Immature natural killer cell (primary cell): ENCODE measurements around the gene CLDN7. TPM values are rescaled to one million over a fixed set of nuclear protein-coding genes. Genes with fewer than 3 reads are reported as not detected.
A peak's percentile ranks its signal among the peaks of the same experiment; 100 is the strongest.

Experiments
- DNase-seq, 3 donors: peaks; one replicate each; pipeline ENCODE4 v3.0.0; 2022; ENCODE audit warnings: mixed read lengths in 1 of 3
- H3K27ac Mint-ChIP-seq, 6 donors: one replicate each; pipeline ENCODE4 v1.8.0; 2020; ENCODE audit warnings: mixed read lengths in 6 of 6, mild to moderate bottlenecking in 5 of 6, inconsistent platforms in 4 of 6, moderate library complexity in 3 of 6
- H3K27me3 Mint-ChIP-seq, 3 donors: one replicate each; pipeline ENCODE4 v1.8.0; 2020 to 2021; ENCODE audit warnings: low read depth in 3 of 3, mild to moderate bottlenecking in 3 of 3, mixed read lengths in 3 of 3, moderate library complexity in 3 of 3, inconsistent platforms in 1 of 3
- H3K36me3 Mint-ChIP-seq, 3 donors: one replicate each; pipeline ENCODE4 v1.8.0; 2020; ENCODE audit warnings: mixed read lengths in 3 of 3, inconsistent platforms in 2 of 3, mild to moderate bottlenecking in 2 of 3
- H3K4me1 Mint-ChIP-seq, 2 donors: one replicate each; pipeline ENCODE4 v1.8.0; 2020; ENCODE audit warnings: inconsistent platforms in 2 of 2, mild to moderate bottlenecking in 2 of 2, mixed read lengths in 2 of 2, moderate library complexity in 1 of 2
- H3K4me3 Mint-ChIP-seq, 5 donors: one replicate each; pipeline ENCODE4 v1.8.0; 2020; ENCODE audit warnings: mild to moderate bottlenecking in 5 of 5, mixed read lengths in 5 of 5, inconsistent platforms in 3 of 5, moderate library complexity in 3 of 5
- H3K9me3 Mint-ChIP-seq, 6 donors: one replicate each; pipeline ENCODE4 v1.8.0; 2020; ENCODE audit warnings: mild to moderate bottlenecking in 6 of 6, mixed read lengths in 6 of 6, inconsistent platforms in 4 of 6, moderate library complexity in 3 of 6
- polyA plus RNA-seq, 3 donors: library from polyadenylated mRNA; unstranded; fragments of 300-500 nt; fragmentation: Illumina TruSeq; gene quantifications; one replicate each; pipeline ENCODE4 v1.2.3, GENCODE V29; 2021

CLDN7 gene
- polyA plus RNA-seq, 3 donors from 2014 or later: 2.5 to 8.7 (median 3.7) TPM

GRCh38 chr17:7293816-7294613 is 31.7 kb upstream of the CLDN7 start:
- peaks cover 8 to 23% (median 15%) of the 10 kb centered on the region in 3 donors for H3K27me3 Mint-ChIP-seq
- H3K36me3 Mint-ChIP-seq: peaks cover 0 to 4% (median 0%) of the 10 kb centered on the region in 3 donors
- H3K4me3 Mint-ChIP-seq: peak overlapping the region; percentile 26 to 65 (median 57)
- peaks cover 21 to 26% of the 10 kb centered on the region in 2 donors for H3K4me1 Mint-ChIP-seq
- no peak for DNase-seq
- H3K9me3 Mint-ChIP-seq: no peaks in the 10 kb centered on the region
- H3K27ac Mint-ChIP-seq: no peak overlapping the region

DNA sequence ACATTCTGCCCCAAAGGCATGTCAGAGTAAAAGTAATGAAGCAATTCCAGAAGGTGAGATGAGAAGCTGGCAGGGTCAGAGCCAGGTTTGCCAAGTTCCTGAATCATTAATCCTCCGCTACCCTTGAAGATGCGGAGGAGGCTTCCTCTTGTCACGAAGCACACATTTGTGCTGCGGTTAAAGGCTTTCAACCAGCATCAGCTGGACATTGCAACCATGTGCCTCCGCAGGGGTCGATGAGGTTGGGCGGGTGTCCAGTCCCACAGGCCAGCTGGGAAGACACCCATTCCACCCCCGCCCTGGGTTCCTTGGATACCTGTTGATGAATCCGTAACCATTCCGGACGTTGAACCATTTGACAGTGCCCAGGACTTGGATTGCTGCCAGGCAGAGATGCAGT is 30.9 kb upstream of the CLDN7 start:
- Mint-ChIP-seq H3K27me3 (peaks cover 8 to 24% (median 15%) of the 10 kb centered on the region in 3 donors), H3K36me3 (peaks cover 0 to 4% (median 0%) of the 10 kb centered on the region in 3 donors), H3K9me3 (no peaks in the 10 kb centered on the region), H3K4me3 (peak overlapping the region; percentile 57 to 65 (median 63)), H3K4me1 (peaks cover 21 to 26% of the 10 kb centered on the region in 2 donors), H3K27ac (no peak overlapping the region)
- no peak for DNase-seq

- H3K36me3 Mint-ChIP-seq: peaks cover 0 to 4% (median 0%) of the 10 kb centered on the region in 3 donors
- no peaks in the 10 kb centered on the region for H3K9me3 Mint-ChIP-seq
- peak overlapping the region in 3 of 5 donors; percentile 31 to 60 (median 41) for H3K4me3 Mint-ChIP-seq
- H3K27ac Mint-ChIP-seq: no peak overlapping the region
- DNase-seq: no peak
- peaks cover 21 to 26% of the 10 kb centered on the region in 2 donors for H3K4me1 Mint-ChIP-seq
- H3K27me3 Mint-ChIP-seq: peaks cover 8 to 27% (median 15%) of the 10 kb centered on the region in 3 donors
Measured at GRCh38 chr17:7292729-7293128, 30.5 kb upstream of the CLDN7 start.

GRCh38 chr17:7292194-7292593 is 29.9 kb upstream of the CLDN7 start:
- H3K4me1 Mint-ChIP-seq: peaks cover 21 to 26% of the 10 kb centered on the region in 2 donors

GRCh38 chr17:7290685-7291084 is 28.4 kb upstream of the CLDN7 start:
- no peak for DNase-seq
- Mint-ChIP-seq H3K4me1 (peaks cover 14 to 16% of the 10 kb centered on the region in 2 donors), H3K36me3 (peaks cover 0 to 4% (median 0%) of the 10 kb centered on the region in 3 donors), H3K4me3 (no peak overlapping the region), H3K9me3 (no peaks in the 10 kb centered on the region), H3K27ac (no peak overlapping the region), H3K27me3 (peaks cover 6 to 30% (median 12%) of the 10 kb centered on the region in 3 donors)

More at GRCh38 chr17:7292194-7292593, 29.9 kb upstream of the CLDN7 start:
- no peak overlapping the region for H3K27ac Mint-ChIP-seq
- no peaks in the 10 kb centered on the region for H3K9me3 Mint-ChIP-seq
- no peak overlapping the region for H3K4me3 Mint-ChIP-seq
- DNase-seq: no peak
- peaks cover 0 to 4% (median 0%) of the 10 kb centered on the region in 3 donors for H3K36me3 Mint-ChIP-seq
- peaks cover 8 to 31% (median 16%) of the 10 kb centered on the region in 3 donors for H3K27me3 Mint-ChIP-seq

DNA sequence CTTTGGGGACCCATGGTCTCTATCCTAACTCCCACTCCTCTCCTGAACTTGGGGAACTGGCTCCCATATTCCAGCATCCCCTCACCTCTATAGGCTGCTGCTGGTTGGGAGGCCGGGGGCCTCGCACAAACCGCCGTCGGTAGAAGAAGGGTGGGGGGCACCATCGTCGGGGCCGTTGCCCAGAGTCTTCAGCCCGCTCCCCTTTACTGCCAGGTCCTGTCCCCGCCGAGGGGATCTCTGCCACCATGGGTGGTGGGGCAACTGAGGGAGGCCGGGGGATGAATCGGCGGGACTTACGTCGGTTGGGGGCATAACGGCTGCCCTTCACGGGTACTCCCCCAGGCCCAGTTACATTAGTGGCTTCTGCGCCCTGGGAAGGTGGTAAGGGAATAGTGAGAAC is 27.9 kb upstream of the CLDN7 start:
- DNase-seq: no peak
- Mint-ChIP-seq H3K27ac (no peak overlapping the region), H3K4me1 (peaks cover 9 to 11% of the 10 kb centered on the region in 2 donors), H3K27me3 (peaks cover 6 to 25% (median 12%) of the 10 kb centered on the region in 3 donors), H3K36me3 (peaks cover 0 to 4% (median 0%) of the 10 kb centered on the region in 3 donors), H3K9me3 (no peaks in the 10 kb centered on the region), H3K4me3 (no peak overlapping the region)

DNA sequence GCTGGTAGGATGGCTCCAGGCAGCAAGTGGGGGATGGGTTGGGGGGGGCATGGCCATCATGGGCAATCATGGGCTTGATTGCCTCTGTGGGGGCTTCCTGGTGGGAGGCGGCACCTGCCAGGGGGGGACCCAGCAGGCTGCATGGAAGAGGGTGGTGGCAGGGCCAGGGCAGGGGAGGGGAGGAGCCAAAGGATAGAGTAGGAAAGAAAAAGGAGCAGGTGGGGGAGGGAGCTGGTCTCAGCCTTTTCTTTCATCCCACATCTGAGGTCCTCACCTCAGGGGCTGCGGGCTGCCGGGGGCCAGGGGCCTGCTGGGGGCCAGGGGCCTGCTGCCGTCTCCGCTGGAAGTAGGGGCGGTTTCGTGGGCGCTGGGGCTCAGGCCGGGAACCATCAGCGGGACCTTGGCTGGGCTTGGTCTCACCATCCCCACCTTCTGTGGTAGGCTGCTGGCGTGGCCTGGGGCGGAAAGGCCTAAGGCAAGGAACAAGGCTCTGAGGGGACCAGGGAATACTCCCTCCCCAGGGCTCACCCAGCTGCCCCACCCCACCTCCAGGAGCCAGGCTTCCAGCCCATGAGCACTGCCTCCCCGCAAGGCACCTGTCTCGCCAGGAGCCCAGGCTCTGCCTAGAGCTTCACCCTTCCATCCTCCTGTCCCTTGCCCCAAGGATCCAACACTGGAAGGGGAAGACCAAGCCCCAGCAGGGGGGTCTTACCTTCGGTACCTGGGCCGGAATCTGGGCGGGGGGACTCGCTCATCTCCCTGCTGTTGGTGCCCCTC is 27.2 kb upstream of the CLDN7 start:
- no peak for DNase-seq
- H3K36me3 Mint-ChIP-seq: peaks cover 0 to 4% (median 0%) of the 10 kb centered on the region in 3 donors
- no peak overlapping the region for H3K27ac Mint-ChIP-seq
- H3K4me3 Mint-ChIP-seq: no peak overlapping the region
- H3K9me3 Mint-ChIP-seq: no peaks in the 10 kb centered on the region
- peaks cover 3 to 21% (median 10%) of the 10 kb centered on the region in 3 donors for H3K27me3 Mint-ChIP-seq
- H3K4me1 Mint-ChIP-seq: peaks cover 6 to 7% of the 10 kb centered on the region in 2 donors

- Mint-ChIP-seq H3K27me3 (peaks cover 7 to 16% (median 10%) of the 10 kb centered on the region in 3 donors), H3K27ac (no peak overlapping the region), H3K4me3 (no peak overlapping the region), H3K4me1 (peaks cover 15 to 20% of the 10 kb centered on the region in 2 donors), H3K9me3 (no peaks in the 10 kb centered on the region), H3K36me3 (no peaks in the 10 kb centered on the region)
- DNase-seq: no peak
Measured at GRCh38 chr17:7285679-7286078, 23.4 kb upstream of the CLDN7 start.

- peaks cover 9 to 16% (median 15%) of the 10 kb centered on the region in 3 donors for H3K27me3 Mint-ChIP-seq
- DNase-seq: no peak
- no peaks in the 10 kb centered on the region for H3K36me3 Mint-ChIP-seq
- no peak overlapping the region for H3K27ac Mint-ChIP-seq
- H3K4me1 Mint-ChIP-seq: peaks cover 21 to 28% of the 10 kb centered on the region in 2 donors
- H3K4me3 Mint-ChIP-seq: no peak overlapping the region
- no peaks in the 10 kb centered on the region for H3K9me3 Mint-ChIP-seq
Measured at GRCh38 chr17:7284911-7285310, 22.6 kb upstream of the CLDN7 start.

DNA sequence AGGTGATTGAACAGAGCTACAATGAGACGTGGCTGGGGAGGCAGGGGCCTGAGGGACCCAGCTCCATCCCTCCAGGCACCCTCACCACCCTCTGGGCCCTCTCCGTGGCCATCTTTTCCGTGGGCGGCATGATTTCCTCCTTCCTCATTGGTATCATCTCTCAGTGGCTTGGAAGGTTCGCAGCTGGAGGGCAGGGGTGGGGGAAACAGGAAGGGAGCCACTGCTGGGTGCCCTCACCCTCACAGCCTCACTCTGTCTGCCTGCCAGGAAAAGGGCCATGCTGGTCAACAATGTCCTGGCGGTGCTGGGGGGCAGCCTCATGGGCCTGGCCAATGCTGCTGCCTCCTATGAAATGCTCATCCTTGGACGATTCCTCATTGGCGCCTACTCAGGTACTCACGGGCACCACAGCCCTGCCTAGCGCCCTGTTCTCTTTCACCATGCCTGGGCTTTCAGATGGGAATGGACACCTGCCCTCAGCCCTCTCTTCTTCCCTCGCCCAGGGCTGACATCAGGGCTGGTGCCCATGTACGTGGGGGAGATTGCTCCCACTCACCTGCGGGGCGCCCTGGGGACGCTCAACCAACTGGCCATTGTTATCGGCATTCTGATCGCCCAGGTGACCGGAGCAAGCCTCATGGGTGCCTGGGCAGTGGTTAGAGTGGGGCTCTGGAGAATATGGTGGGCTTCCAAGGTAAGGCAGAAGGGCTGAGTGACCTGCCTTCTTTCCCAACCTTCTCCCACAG is 21.4 kb upstream of the CLDN7 start:
- Mint-ChIP-seq H3K27me3 (peaks cover 9 to 20% (median 12%) of the 10 kb centered on the region in 3 donors), H3K4me3 (peak overlapping the region in 1 of 5 donors; percentile 12), H3K4me1 (peaks cover 21 to 29% of the 10 kb centered on the region in 2 donors), H3K36me3 (no peaks in the 10 kb centered on the region), H3K9me3 (no peaks in the 10 kb centered on the region), H3K27ac (no peak overlapping the region)
- DNase-seq: no peak

- H3K27ac Mint-ChIP-seq: no peak overlapping the region
- no peaks in the 10 kb centered on the region for H3K9me3 Mint-ChIP-seq
- DNase-seq: no peak
- peak overlapping the region; percentile 2 to 78 (median 47) for H3K4me3 Mint-ChIP-seq
- peaks cover 8 to 20% (median 9%) of the 10 kb centered on the region in 3 donors for H3K27me3 Mint-ChIP-seq
- peaks cover 21 to 29% of the 10 kb centered on the region in 2 donors for H3K4me1 Mint-ChIP-seq
- H3K36me3 Mint-ChIP-seq: no peaks in the 10 kb centered on the region
Measured at GRCh38 chr17:7282752-7283321, 20.6 kb upstream of the CLDN7 start.

- no peaks in the 10 kb centered on the region for H3K36me3 Mint-ChIP-seq
- peaks cover 3 to 20% (median 7%) of the 10 kb centered on the region in 3 donors for H3K27me3 Mint-ChIP-seq
- H3K4me1 Mint-ChIP-seq: peaks cover 21 to 29% of the 10 kb centered on the region in 2 donors
- peak overlapping the region; percentile 52 to 80 (median 78) for H3K4me3 Mint-ChIP-seq
- H3K27ac Mint-ChIP-seq: no peak overlapping the region
- no peak for DNase-seq
- no peaks in the 10 kb centered on the region for H3K9me3 Mint-ChIP-seq
Measured at GRCh38 chr17:7281953-7282751, 19.9 kb upstream of the CLDN7 start.
